ENCODE data around the gene IZUMO4.

Gene IZUMO4

DNA sequence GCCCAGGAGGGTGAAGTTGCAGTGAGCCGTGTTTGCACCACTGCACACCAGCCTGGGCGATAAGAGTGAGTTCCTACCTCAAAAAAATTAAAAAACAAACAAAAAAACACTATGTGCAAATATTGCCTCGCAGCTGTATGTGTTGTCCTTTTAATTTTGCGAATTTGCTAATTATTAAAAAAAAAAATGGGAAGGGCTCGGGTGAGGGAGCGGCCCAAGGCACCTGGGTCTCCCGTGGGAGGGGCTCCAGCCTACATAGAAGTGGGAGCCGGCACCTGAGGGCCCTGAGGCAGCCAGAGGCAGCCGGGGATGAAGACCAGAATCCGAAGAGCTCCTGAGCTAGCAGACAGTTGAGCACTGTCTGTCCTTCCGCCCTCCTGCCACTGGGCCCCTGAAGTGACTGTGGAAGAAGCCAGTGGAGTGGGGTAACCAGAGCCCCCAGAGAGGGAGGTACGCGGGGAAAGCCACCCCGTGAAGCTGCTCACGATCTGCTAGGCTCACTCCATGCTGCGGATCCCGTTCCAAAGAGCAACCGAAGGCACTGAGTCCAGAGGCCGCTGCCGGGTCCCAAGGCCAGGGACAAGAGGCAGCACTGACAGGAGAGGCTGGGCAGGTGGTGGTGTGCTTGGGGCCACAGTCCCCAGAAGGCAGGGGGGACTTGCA lies 6.5 kb downstream of the IZUMO4 start:
- peaks cover 8% of the 10 kb centered on the region for H3K9me3 Mint-ChIP-seq
- DNase-seq: no peak
- no peaks in the 10 kb centered on the region for H3K4me1 Mint-ChIP-seq (ENCODE audit: low read depth)
- H3K36me3 Mint-ChIP-seq (ENCODE audit: low read depth): peaks cover 85% of the 10 kb centered on the region
- no peak overlapping the region for H3K4me3 Mint-ChIP-seq
- no peak overlapping the region for H3K27ac Mint-ChIP-seq
- no peaks in the 10 kb centered on the region for H3K27me3 Mint-ChIP-seq

GRCh38 chr19:2108251-2109016 lies 11.7 kb downstream of the IZUMO4 start:
- Mint-ChIP-seq H3K27me3 (no peaks in the 10 kb centered on the region), H3K36me3 (ENCODE audit: low read depth) (peaks cover 93% of the 10 kb centered on the region), H3K27ac (peak overlapping the region; percentile 5), H3K4me1 (ENCODE audit: low read depth) (peaks cover 4% of the 10 kb centered on the region), H3K4me3 (no peak overlapping the region), H3K9me3 (peaks cover 8% of the 10 kb centered on the region)
- DNase-seq: no peak

DNA sequence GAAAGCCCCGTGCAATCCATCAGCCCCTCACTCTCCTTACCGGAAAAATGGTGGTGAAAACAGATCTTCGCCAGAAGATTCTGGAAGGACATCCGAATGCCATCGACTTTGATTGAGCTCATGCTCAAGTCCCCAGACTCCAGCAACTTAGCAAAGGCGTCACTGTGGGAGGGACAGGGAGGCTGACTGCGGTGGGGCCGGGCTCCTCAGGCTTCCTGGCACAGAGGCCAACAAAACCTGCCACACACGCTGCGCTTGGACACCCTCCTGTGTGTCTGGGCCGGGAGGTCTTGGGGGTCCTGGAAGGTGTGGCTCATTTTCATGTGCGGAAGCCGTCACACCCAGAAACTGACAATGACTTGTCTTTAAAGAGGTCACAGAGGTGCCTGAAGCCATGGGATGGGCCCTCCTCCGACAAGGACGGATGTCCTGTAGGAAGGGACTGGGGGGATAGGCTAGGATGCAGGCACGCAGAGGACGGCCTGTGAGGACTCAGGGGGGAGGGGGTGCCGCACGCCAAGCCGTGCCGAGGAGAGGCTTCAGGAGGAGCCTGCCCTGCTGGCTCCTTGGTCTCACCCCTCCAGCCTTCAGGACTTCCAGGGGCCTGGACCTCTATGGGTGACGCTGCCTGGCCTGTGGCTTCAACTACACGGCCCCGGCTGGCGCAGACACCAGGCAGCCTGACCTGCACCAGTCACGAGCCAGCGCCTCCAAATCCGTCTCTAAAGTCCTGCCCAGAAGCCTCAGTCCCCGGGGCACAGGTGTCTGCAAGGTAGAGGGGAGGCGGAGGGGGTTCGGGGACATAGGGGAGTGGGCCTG lies 12.5 kb downstream of the IZUMO4 start:
- H3K4me1 Mint-ChIP-seq (ENCODE audit: low read depth): peaks cover 7% of the 10 kb centered on the region
- H3K27me3 Mint-ChIP-seq: no peaks in the 10 kb centered on the region
- peaks cover 8% of the 10 kb centered on the region for H3K9me3 Mint-ChIP-seq
- H3K4me3 Mint-ChIP-seq: no peak overlapping the region
- peak overlapping the region; percentile 35 for H3K27ac Mint-ChIP-seq
- H3K36me3 Mint-ChIP-seq (ENCODE audit: low read depth): peaks cover 93% of the 10 kb centered on the region
- no peak for DNase-seq

DNA sequence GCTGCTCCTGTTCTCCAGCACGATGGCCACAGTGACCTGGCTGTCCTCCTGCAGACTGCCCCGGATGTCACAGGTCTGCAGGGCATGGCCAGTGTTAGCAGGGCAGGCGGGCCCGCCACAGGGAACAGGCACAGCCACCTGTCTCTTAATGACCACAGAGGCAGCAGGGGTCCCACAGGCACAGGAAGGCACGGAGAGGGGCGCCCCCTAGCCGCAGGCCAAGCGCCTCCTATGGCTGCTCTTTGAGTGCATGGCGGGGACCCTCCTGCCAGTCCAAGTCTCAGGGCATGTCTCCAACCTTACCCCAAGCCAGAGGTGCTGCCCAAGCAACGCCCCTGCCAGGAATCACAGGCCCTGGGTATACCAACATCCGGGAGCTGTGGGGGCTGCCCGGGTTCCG lies 14.1 kb downstream of the IZUMO4 start:
- no peaks in the 10 kb centered on the region for H3K27me3 Mint-ChIP-seq
- H3K9me3 Mint-ChIP-seq: no peaks in the 10 kb centered on the region
- peaks cover 7% of the 10 kb centered on the region for H3K4me1 Mint-ChIP-seq (ENCODE audit: low read depth)
- no peak overlapping the region for H3K27ac Mint-ChIP-seq
- H3K4me3 Mint-ChIP-seq: no peak overlapping the region
- DNase-seq: no peak
- H3K36me3 Mint-ChIP-seq (ENCODE audit: low read depth): peaks cover 93% of the 10 kb centered on the region

GRCh38 chr19:2111425-2111824 lies 14.7 kb downstream of the IZUMO4 start:
- Mint-ChIP-seq H3K9me3 (no peaks in the 10 kb centered on the region), H3K4me1 (ENCODE audit: low read depth) (peaks cover 7% of the 10 kb centered on the region), H3K27ac (no peak overlapping the region), H3K36me3 (ENCODE audit: low read depth) (peaks cover 93% of the 10 kb centered on the region), H3K4me3 (no peak overlapping the region), H3K27me3 (no peaks in the 10 kb centered on the region)
- DNase-seq: no peak

- Mint-ChIP-seq H3K27me3 (no peaks in the 10 kb centered on the region), H3K4me3 (no peak overlapping the region), H3K9me3 (no peaks in the 10 kb centered on the region), H3K4me1 (ENCODE audit: low read depth) (peaks cover 7% of the 10 kb centered on the region), H3K27ac (no peak overlapping the region), H3K36me3 (ENCODE audit: low read depth) (peaks cover 93% of the 10 kb centered on the region)
- no peak for DNase-seq
Measured at GRCh38 chr19:2111886-2112285, 15.2 kb downstream of the IZUMO4 start.

DNA sequence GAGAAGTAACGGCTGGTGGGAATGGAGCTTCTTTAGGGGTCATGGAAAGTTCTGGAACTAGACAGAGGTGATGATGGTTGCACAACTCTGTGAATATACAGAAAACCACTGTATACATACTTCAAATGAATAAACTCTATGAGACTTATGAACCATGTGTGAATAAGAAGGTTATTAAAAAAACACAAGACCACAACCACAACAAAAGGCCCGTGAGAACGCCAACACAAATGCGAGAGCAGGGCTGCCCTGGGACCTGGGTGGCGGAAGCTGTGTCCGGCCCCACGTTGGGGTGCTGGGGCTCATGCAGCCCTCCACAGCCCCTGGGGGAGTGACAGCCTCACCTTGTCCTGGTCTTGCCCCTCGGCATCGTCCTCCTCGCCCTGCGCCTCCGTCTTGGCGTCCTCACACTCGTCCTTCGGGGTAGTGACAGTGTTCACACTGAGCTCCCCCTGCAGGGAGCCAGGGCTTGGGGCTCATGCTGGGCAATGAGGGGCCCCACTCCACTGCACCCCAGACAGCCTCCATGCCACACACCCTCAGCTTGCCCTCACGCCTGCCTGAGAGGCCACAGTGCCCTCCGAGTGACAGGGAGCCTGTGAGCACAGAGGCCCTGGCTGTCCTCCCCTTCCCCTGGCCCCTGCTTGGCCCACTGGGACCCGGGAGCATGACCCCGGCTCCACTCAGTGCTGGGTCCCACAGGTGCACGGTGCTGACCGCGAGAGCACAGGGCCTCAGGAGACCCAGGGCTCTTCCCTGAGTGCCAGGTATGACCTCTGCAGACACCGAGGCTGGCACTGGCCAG lies 16.0 kb downstream of the IZUMO4 start:
- H3K27ac Mint-ChIP-seq: peak overlapping the region; percentile 86
- no peaks in the 10 kb centered on the region for H3K27me3 Mint-ChIP-seq
- peaks cover 7% of the 10 kb centered on the region for H3K4me1 Mint-ChIP-seq (ENCODE audit: low read depth)
- H3K36me3 Mint-ChIP-seq (ENCODE audit: low read depth): peaks cover 93% of the 10 kb centered on the region
- no peak for DNase-seq
- no peak overlapping the region for H3K4me3 Mint-ChIP-seq
- H3K9me3 Mint-ChIP-seq: no peaks in the 10 kb centered on the region

GRCh38 chr19:2113439-2114211 lies 16.9 kb downstream of the IZUMO4 start:
- Mint-ChIP-seq H3K27ac (peak overlapping the region; percentile 39), H3K27me3 (no peaks in the 10 kb centered on the region), H3K4me1 (ENCODE audit: low read depth) (peaks cover 7% of the 10 kb centered on the region), H3K9me3 (no peaks in the 10 kb centered on the region), H3K4me3 (no peak overlapping the region), H3K36me3 (ENCODE audit: low read depth) (peaks cover 93% of the 10 kb centered on the region)
- DNase-seq: no peak

GRCh38 chr19:2114218-2114617 lies 17.5 kb downstream of the IZUMO4 start:
- no peak overlapping the region for H3K4me3 Mint-ChIP-seq
- peaks cover 94% of the 10 kb centered on the region for H3K36me3 Mint-ChIP-seq (ENCODE audit: low read depth)
- no peaks in the 10 kb centered on the region for H3K27me3 Mint-ChIP-seq
- H3K9me3 Mint-ChIP-seq: no peaks in the 10 kb centered on the region
- peaks cover 7% of the 10 kb centered on the region for H3K4me1 Mint-ChIP-seq (ENCODE audit: low read depth)
- peak overlapping the region; percentile 39 for H3K27ac Mint-ChIP-seq
- no peak for DNase-seq

GRCh38 chr19:2114821-2115220 lies 18.1 kb downstream of the IZUMO4 start:
- H3K4me1 Mint-ChIP-seq (ENCODE audit: low read depth): peaks cover 7% of the 10 kb centered on the region
- no peak overlapping the region for H3K27ac Mint-ChIP-seq
- H3K4me3 Mint-ChIP-seq: no peak overlapping the region
- H3K9me3 Mint-ChIP-seq: no peaks in the 10 kb centered on the region
- peaks cover 93% of the 10 kb centered on the region for H3K36me3 Mint-ChIP-seq (ENCODE audit: low read depth)
- no peak for DNase-seq
- H3K27me3 Mint-ChIP-seq: no peaks in the 10 kb centered on the region

GRCh38 chr19:2115324-2115723 lies 18.6 kb downstream of the IZUMO4 start:
- H3K27me3 Mint-ChIP-seq: no peaks in the 10 kb centered on the region
- no peak overlapping the region for H3K4me3 Mint-ChIP-seq
- DNase-seq: no peak
- H3K4me1 Mint-ChIP-seq (ENCODE audit: low read depth): peaks cover 7% of the 10 kb centered on the region
- H3K9me3 Mint-ChIP-seq: no peaks in the 10 kb centered on the region
- H3K27ac Mint-ChIP-seq: no peak overlapping the region
- H3K36me3 Mint-ChIP-seq (ENCODE audit: low read depth): peaks cover 93% of the 10 kb centered on the region

DNA sequence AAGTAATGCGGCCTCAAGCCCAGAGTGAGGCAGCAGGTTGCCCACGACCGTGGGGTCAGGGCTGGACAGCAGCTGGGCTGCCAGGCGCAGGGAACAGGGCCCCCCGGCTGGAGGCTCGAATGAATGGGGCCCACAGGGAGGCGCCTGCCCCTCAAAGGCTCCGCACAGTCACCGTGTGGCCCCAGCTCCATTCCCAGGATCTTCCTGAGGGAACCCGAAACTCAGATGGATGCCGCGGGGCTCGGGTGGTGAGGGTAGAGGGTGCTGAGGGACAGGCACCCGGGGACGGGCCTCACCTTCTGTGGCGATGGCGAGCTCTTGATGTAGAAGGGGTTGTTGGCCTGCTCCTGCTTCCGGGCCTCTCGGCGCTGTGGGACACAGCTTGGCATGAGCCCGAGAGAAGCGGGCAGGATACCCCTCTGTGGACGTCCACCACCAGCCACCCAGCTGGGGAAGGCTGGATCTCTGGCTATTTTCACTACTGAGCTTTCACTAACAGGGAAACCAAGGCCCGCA lies 19.3 kb downstream of the IZUMO4 start:
- Mint-ChIP-seq H3K4me3 (no peak overlapping the region), H3K27me3 (no peaks in the 10 kb centered on the region), H3K4me1 (ENCODE audit: low read depth) (peaks cover 7% of the 10 kb centered on the region), H3K36me3 (ENCODE audit: low read depth) (peaks cover 94% of the 10 kb centered on the region), H3K9me3 (no peaks in the 10 kb centered on the region), H3K27ac (no peak overlapping the region)
- no peak for DNase-seq

DNA sequence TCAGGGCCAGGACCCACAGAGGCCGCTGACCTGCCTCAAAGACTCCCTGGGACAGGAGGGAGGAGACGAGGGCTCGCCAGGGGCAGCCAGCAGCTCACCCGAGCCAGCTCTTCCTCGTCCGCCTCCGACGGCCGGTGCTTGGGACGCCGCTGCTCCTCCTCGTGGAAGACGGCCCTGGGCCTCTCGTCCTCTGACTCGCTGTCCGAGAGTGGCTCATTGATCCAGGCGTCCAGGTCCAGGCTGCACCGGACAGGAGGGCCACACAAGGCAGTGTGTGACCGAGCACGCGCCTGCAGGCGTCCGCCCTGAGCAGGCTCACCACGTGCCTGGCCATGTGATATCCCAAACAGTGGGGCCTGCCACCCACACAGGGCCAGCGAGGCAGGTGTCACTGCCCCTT lies 19.8 kb downstream of the IZUMO4 start:
- peaks cover 7% of the 10 kb centered on the region for H3K4me1 Mint-ChIP-seq (ENCODE audit: low read depth)
- peaks cover 96% of the 10 kb centered on the region for H3K36me3 Mint-ChIP-seq (ENCODE audit: low read depth)
- H3K27me3 Mint-ChIP-seq: no peaks in the 10 kb centered on the region
- H3K4me3 Mint-ChIP-seq: no peak overlapping the region
- no peaks in the 10 kb centered on the region for H3K9me3 Mint-ChIP-seq
- no peak overlapping the region for H3K27ac Mint-ChIP-seq
- no peak for DNase-seq
